ENCODE data around the gene PPP3R1.

Gene PPP3R1

DNA sequence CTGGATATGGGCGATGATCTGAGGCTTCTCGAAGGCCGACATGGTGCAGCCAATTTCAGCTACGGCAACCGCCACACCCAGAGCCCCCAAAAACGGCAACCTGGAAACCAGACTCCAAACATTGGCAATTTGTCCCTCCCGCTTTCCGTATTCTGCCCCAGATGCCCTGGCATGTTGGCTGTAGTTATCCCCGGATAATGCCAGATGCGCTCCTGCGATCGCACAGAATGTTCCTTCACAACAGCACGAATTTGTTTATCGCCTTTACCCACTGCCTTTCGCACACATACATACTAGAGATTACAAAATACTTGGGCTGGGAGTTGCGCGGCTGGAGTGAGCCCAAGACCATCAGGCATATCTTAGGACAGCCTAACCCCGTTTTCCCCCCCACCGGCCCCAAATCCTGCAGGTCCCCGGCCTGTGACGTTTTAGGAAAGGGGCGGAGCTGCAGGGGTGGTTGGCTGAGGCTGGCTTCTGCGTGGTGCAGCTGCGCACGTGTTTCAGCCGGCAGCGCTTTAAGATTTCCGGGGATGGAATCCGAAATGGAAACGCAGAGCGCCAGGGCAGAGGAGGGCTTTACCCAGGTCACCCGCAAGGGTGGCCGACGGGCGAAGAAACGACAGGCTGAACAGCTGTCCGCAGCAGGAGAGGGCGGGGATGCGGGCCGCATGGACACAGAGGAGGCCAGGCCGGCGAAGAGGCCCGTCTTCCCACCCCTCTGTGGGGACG, 94.8 kb downstream of the PPP3R1 start, which contains the start of gene PNO1 (continued):
- no peak for TF ChIP-seq ZNF621 (tag by site-specific recombination; IDR thresholded peaks at IDR 0.05)
- no peak for TF ChIP-seq ZNF830 (tag by site-specific recombination; IDR thresholded peaks at IDR 0.05; ENCODE audit: low read depth)
- TF ChIP-seq KLF10 (tag by site-specific recombination; IDR thresholded peaks at IDR 0.05) = no peak
- TF ChIP-seq ZFP41 (tag by site-specific recombination; IDR thresholded peaks at IDR 0.05; ENCODE audit: borderline replicate concordance) = no peak
- TF ChIP-seq, protein P1, sequence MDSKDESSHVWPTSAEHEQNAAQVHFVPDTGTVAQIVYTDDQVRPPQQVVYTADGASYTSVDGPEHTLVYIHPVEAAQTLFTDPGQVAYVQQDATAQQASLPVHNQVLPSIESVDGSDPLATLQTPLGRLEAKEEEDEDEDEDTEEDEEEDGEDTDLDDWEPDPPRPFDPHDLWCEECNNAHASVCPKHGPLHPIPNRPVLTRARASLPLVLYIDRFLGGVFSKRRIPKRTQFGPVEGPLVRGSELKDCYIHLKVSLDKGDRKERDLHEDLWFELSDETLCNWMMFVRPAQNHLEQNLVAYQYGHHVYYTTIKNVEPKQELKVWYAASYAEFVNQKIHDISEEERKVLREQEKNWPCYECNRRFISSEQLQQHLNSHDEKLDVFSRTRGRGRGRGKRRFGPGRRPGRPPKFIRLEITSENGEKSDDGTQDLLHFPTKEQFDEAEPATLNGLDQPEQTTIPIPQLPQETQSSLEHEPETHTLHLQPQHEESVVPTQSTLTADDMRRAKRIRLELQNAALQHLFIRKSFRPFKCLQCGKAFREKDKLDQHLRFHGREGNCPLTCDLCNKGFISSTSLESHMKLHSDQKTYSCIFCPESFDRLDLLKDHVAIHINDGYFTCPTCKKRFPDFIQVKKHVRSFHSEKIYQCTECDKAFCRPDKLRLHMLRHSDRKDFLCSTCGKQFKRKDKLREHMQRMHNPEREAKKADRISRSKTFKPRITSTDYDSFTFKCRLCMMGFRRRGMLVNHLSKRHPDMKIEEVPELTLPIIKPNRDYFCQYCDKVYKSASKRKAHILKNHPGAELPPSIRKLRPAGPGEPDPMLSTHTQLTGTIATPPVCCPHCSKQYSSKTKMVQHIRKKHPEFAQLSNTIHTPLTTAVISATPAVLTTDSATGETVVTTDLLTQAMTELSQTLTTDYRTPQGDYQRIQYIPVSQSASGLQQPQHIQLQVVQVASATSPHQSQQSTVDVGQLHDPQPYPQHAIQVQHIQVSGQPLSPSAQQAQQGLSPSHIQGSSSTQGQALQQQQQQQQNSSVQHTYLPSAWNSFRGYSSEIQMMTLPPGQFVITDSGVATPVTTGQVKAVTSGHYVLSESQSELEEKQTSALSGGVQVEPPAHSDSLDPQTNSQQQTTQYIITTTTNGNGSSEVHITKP (tag by site-specific recombination; IDR thresholded peaks at IDR 0.05) = 0 out of 2 replicates have a peak, but pooled peaks have one; percentile 38
- no peak for TF ChIP-seq ZNF23 (tag by site-specific recombination; IDR thresholded peaks at IDR 0.05; ENCODE audit: borderline replicate concordance)
- no peak for TF ChIP-seq ZNF776 (tag by site-specific recombination; IDR thresholded peaks at IDR 0.05; ENCODE audit: borderline replicate concordance)
- TF ChIP-seq ZNF140 (tag by site-specific recombination; IDR thresholded peaks at IDR 0.05) = no peak
- TF ChIP-seq ZBTB21 (tag by site-specific recombination; IDR thresholded peaks at IDR 0.05) = peak; percentile 83
- TF ChIP-seq ZNF560 (tag by site-specific recombination; IDR thresholded peaks at IDR 0.05; ENCODE audit: borderline replicate concordance) = no peak
- TF ChIP-seq ZNF677 (tag by site-specific recombination; IDR thresholded peaks at IDR 0.05) = no peak
- TF ChIP-seq, protein P2, sequence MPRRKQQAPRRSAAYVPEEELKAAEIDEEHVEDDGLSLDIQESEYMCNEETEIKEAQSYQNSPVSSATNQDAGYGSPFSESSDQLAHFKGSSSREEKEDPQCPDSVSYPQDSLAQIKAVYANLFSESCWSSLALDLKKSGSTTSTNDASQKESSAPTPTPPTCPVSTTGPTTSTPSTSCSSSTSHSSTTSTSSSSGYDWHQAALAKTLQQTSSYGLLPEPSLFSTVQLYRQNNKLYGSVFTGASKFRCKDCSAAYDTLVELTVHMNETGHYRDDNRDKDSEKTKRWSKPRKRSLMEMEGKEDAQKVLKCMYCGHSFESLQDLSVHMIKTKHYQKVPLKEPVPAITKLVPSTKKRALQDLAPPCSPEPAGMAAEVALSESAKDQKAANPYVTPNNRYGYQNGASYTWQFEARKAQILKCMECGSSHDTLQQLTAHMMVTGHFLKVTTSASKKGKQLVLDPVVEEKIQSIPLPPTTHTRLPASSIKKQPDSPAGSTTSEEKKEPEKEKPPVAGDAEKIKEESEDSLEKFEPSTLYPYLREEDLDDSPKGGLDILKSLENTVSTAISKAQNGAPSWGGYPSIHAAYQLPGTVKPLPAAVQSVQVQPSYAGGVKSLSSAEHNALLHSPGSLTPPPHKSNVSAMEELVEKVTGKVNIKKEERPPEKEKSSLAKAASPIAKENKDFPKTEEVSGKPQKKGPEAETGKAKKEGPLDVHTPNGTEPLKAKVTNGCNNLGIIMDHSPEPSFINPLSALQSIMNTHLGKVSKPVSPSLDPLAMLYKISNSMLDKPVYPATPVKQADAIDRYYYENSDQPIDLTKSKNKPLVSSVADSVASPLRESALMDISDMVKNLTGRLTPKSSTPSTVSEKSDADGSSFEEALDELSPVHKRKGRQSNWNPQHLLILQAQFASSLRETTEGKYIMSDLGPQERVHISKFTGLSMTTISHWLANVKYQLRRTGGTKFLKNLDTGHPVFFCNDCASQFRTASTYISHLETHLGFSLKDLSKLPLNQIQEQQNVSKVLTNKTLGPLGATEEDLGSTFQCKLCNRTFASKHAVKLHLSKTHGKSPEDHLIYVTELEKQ (tag by site-specific recombination; IDR thresholded peaks at IDR 0.05; ENCODE audit: borderline replicate concordance) = no peak
- no peak for TF ChIP-seq OSR2 (tag by site-specific recombination; IDR thresholded peaks at IDR 0.05)
- no peak for TF ChIP-seq HOXD13 (CRISPR knock-in tag; IDR thresholded peaks at IDR 0.05; ENCODE audit: borderline replicate concordance)
- TF ChIP-seq, protein P3, sequence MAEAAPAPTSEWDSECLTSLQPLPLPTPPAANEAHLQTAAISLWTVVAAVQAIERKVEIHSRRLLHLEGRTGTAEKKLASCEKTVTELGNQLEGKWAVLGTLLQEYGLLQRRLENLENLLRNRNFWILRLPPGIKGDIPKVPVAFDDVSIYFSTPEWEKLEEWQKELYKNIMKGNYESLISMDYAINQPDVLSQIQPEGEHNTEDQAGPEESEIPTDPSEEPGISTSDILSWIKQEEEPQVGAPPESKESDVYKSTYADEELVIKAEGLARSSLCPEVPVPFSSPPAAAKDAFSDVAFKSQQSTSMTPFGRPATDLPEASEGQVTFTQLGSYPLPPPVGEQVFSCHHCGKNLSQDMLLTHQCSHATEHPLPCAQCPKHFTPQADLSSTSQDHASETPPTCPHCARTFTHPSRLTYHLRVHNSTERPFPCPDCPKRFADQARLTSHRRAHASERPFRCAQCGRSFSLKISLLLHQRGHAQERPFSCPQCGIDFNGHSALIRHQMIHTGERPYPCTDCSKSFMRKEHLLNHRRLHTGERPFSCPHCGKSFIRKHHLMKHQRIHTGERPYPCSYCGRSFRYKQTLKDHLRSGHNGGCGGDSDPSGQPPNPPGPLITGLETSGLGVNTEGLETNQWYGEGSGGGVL (tag by site-specific recombination; IDR thresholded peaks at IDR 0.05) = no peak
- no peak for TF ChIP-seq ZNF510 (tag by site-specific recombination; IDR thresholded peaks at IDR 0.05; ENCODE audit: insufficient replicate concordance)
- no peak for TF ChIP-seq ZNF610 (tag by site-specific recombination; IDR thresholded peaks at IDR 0.05; ENCODE audit: borderline replicate concordance)
- no peak for TF ChIP-seq ZNF157 (tag by site-specific recombination; IDR thresholded peaks at IDR 0.05)
- no peak for TF ChIP-seq MZF1 (tag by site-specific recombination; IDR thresholded peaks at IDR 0.05; ENCODE audit: borderline replicate concordance)
- TF ChIP-seq ZNF521 (tag by site-specific recombination; IDR thresholded peaks at IDR 0.05) = no peak
- 0 out of 2 replicates have a peak, but pooled peaks have one; percentile 44 for TF ChIP-seq ZFP69B (tag by site-specific recombination; IDR thresholded peaks at IDR 0.05)
- TF ChIP-seq ZNF223 (tag by site-specific recombination; IDR thresholded peaks at IDR 0.05) = no peak
- TF ChIP-seq ZNF184 (tag by site-specific recombination; IDR thresholded peaks at IDR 0.05) = no peak
- TF ChIP-seq GLI2 (tag by site-specific recombination; IDR thresholded peaks at IDR 0.05; ENCODE audit: borderline replicate concordance, low read depth) = no peak
- no peak for TF ChIP-seq ZNF16 (tag by site-specific recombination; IDR thresholded peaks at IDR 0.05; ENCODE audit: low read depth)
- TF ChIP-seq RBAK (tag by site-specific recombination; IDR thresholded peaks at IDR 0.05) = no peak
- peak; percentile 66; the same call in 1 of the 2 replicates for TF ChIP-seq KLF8 (tag by site-specific recombination; IDR thresholded peaks at IDR 0.05)
- TF ChIP-seq, protein P4, sequence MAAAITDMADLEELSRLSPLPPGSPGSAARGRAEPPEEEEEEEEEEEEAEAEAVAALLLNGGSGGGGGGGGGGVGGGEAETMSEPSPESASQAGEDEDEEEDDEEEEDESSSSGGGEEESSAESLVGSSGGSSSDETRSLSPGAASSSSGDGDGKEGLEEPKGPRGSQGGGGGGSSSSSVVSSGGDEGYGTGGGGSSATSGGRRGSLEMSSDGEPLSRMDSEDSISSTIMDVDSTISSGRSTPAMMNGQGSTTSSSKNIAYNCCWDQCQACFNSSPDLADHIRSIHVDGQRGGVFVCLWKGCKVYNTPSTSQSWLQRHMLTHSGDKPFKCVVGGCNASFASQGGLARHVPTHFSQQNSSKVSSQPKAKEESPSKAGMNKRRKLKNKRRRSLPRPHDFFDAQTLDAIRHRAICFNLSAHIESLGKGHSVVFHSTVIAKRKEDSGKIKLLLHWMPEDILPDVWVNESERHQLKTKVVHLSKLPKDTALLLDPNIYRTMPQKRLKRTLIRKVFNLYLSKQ (tag by site-specific recombination; IDR thresholded peaks at IDR 0.05; ENCODE audit: borderline replicate concordance) = no peak
- no peak for TF ChIP-seq ZNF350 (tag by site-specific recombination; IDR thresholded peaks at IDR 0.05)
- no peak for TF ChIP-seq ZNF133 (tag by site-specific recombination; IDR thresholded peaks at IDR 0.05)
